GM18951 (cell line): ENCODE data around the gene TP53AIP1.

ENCODE experiments used
- POLR2A ChIP-seq: IDR thresholded peaks from 4 replicates; pipeline ENCODE4 v1.6.1; 2011; ENCODE audit warnings: mild to moderate bottlenecking; ENCODE audit not compliant: insufficient read length, insufficient read depth; ENCODE audit errors: extremely low read depth
- in situ Hi-C: fragments of 300-500 bp; cut with MboI; formaldehyde crosslinking; loops from one replicate; pipeline ENCODE4 v1.12.0; 2022; ENCODE audit warnings: low sequenced_read_pairs, mixed read lengths, inconsistent platforms; ENCODE audit not compliant: unreplicated experiment

TP53AIP1 gene

DNA sequence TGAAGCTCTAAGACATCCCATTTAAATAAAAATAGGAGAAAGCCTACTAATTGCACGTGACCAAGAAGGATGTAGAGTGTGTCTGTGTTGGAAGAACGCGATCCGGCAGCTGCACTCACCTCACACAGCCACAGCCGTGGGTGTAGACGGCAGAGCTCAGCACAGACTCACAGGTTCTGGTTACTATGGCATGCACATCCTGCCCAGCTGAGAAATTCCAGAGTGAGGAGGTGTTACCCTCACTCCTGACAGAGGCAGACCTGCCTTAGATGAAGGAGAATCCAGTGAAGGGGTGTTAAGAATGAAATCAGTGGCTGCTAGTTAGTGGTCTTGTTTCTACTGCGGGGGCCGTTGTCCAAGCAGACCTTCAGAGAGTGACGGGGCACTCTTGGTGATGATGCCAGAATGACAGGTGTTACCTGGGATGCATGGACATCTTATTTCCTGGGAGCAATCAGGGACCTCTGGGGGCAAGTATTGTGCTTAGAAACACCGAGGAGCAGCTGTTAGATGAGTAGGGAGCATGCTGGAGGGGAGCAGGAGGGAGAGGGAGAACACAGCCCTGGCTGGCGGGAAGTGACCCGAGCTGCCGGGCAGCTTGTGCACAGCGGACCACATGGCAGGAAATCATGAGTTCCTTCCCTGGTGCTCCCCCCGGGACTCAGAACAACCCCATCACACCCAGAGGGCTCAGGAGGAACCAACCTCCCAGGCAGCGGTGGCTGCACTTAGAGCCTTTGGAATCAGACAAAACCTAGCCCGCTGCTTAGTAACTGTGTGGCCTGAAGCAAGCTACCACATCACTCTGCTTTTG, 39.2 kb downstream of the TP53AIP1 start:
- no peak for TF ChIP-seq POLR2A
- in situ Hi-C loops: no loop called here

DNA sequence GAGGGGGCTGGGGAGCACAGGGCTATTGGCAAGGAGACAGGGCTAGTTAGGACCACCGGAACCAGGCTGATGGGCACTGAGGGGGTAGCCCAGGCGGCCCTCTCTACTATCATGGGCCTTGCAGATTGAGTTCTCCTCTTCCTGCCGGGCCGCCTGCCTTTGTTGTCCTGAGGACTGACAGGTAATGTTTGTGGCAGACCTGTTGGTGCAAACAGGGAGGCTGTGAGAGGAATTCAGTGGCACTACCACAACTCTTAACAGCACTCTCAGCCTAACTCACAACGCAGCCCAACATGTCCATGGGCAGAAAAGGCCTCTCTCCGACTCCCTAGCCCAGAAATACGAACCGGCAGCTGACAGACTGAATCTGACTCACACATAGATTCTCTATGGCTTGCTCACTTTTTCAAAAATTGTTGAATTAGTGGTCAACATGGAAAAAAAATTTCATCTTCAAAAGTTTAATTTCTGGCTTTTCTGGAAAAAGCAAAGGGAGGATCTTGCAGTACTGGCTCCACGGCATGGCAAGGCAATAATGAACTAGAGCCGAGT, 40.1 kb downstream of the TP53AIP1 start:
- in situ Hi-C loops: no loop called here
- TF ChIP-seq POLR2A: no peak

DNA sequence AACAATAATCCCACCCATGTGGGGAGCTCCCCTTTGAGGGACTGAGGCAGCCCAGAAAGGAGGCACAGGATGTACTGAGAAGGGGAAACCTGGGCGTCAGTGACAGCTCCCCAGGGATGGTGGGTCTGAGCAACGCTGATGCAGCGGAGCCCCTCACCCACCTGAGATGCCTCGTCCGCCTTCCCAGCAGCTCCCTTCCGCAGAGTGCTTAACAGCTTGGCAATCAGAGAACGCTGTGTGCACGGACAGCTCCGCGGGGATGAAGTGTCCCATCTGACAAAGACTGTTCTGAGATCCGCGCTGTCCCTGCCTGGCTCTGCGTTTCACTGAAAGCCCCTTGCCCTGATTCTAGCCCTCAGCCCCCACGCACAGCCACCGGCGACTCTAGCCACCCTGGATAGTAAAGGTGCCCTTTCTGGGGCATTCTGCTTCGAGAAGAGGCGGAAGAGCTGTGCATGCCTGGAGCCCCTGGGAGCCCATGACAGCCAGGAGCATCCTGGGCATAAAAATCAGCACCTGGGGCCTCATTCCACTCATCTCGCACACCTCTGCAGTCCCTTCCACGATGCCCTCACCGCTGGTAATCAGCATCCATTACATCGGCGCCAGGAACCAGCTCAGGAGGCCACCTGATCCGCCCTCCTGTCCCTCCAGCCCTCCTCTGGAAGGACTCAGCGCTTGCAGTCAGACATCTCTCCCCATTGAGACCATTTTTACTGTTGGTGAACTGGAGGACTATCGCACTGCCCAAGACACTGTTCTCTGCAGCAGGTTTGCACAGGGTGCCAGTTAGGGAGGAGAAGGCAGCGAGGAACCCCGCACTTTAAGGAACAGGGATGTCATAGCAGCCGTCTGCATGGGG, 40.8 kb downstream of the TP53AIP1 start:
- in situ Hi-C loops: no loop called here
- TF ChIP-seq POLR2A: no peak

DNA sequence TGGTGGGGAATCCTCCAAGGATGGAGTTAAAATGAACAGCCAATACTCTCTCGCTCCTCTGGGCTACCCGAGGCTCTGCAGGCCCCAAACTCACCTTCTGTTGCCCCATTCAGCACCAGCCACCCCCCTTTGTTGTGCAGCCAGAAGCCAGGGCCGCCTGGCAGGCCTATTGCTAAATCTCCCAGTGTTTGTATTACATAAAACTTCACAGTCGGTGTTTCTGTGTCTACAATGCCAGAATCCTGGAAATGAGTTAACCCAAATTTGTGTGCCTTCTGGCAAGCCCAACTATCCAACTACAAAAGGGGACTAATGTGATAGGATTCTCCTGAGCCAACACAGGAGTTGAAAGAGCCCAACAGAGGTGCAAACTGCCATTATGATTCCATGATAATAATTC, 42.2 kb downstream of the TP53AIP1 start:
- in situ Hi-C loops: no loop called here
- no peak for TF ChIP-seq POLR2A

DNA sequence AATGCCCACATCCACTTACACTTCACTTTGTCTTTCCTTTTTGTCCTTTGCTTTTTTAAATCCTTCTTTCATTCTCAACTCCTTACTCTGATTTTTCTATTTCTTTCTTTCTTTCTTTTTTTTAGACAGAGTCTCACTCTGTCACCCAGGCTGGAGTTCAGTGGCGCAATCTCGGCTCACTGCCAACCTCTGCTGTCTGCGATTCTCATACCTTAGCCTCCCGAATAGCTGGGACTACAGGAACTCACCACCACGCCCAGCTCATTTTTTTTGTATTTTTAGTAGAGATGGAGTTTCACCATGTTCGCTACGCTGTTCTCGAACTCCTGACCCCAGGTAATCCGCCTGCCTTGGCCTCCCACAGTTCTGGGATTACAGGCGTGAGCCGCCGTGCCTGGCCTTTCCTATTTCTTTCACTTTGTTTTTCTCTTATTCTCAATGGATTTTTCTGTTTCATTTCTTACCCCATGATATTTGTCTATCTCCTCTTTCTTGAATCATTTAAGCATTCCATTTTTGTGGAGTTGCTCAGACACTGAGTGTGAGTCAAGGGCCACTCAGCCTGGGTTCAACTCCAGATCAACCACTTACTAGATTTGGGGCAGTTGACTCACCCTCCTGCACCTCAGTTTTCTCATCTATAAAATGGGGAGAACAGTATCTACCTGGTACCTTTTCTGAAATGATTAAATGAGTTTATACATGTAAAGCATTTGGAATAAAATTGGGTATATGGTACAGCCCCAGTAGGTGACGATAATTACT, 43.9 kb downstream of the TP53AIP1 start:
- in situ Hi-C loops: no loop called here
- no peak for TF ChIP-seq POLR2A

DNA sequence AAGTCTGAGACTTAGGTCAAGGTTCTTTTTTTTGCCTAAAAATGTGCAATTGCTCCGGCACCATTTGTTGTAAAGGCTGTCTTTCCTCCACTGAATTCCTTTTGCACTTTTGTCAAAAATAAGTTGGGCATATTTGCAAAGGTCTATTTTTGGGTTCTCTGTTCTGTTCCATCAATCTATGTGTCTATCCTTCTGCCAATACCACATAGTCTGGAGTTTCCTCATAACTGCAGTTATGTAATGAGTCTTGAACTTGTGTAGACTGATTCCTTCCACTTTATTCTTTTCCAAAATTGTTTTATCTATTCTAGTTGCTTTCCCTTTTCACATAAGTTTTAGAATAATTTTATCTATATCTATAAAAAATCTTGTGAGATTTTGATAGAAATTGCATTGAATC, 44.8 kb downstream of the TP53AIP1 start:
- in situ Hi-C loops: no loop called here
- TF ChIP-seq POLR2A: no peak

DNA sequence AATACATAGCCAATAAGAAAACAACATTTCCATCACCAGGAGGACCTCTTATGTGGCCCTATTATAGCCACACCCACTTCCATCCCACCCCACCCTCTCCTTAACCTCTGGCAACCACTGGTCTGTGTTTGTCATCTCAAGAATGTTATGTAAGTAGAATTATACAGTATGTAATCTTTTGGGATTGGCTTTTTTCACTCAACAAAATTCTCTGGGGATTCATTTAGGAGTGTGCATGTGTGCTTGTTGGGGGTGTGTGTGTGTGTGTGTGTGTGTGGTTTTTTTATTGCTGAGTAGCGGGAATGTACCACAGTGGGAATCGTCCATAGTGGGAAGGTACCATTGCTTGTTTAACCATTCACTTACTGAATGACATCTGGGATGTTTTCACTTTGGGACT, 46.3 kb downstream of the TP53AIP1 start:
- in situ Hi-C loops: no loop called here
- no peak for TF ChIP-seq POLR2A

DNA sequence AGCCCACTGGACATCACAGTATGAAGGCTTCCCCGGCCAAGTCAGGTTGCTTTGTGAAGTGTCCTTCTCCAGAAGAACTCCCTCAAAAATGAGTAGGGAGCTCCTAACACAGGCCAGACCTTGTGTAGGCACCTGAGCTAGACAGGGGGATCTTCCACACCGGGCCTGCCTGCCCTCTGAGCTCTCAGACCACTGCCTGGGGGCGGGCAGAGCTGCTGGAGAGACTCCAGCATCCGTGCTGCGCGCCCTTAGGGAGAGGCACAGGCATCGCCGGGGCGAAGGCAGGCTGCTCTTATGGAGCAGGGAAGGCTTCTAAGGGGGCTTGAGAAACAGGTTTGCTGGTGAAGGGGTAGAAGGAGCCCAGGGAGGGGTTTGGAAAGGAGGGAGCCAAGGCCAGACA, 47.1 kb downstream of the TP53AIP1 start:
- no peak for TF ChIP-seq POLR2A
- in situ Hi-C loops: no loop called here

DNA sequence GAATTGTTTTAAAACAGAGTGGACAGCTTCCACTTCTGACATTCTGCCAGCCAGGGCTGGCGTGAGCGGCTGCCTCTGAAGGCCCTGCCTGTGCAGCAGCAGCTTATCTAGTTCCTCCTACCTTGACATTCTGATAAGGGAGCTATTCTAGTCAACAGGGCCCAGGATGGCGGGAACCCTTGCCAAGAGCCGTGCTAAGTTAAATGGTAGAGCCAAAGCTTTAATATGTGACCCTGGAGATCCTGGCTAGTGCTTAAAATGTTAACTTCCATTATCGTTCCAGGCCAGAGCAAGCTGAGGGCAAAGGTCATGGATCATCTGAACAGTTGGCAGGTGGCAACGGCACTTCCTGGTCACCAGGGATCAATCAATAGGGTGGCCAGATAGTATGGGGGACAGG, 48.0 kb downstream of the TP53AIP1 start:
- TF ChIP-seq POLR2A: no peak

DNA sequence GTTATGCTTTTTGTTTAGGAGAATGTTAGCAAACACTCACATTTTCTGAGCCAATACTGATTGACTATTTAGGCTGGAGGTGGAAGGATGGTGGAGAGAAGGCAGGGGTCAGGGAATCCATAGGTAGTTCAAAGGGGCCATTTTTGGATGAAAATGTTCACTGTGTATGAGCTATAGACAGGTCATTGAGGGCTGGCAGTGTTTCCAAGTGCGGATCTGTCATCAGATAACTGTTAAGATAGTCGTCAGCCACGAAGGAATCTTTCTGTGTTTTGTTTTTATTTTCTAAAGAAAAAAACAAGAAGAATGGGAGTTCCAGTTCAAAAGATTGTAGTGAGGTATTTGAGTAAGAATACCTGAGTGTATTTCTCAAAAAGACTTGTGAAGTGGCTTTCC, 48.4 kb downstream of the TP53AIP1 start:
- TF ChIP-seq POLR2A: no peak
- in situ Hi-C loops: no loop called here

More for the DNA sequence above, 48.0 kb downstream of the TP53AIP1 start:
- in situ Hi-C loops: no loop called here

DNA sequence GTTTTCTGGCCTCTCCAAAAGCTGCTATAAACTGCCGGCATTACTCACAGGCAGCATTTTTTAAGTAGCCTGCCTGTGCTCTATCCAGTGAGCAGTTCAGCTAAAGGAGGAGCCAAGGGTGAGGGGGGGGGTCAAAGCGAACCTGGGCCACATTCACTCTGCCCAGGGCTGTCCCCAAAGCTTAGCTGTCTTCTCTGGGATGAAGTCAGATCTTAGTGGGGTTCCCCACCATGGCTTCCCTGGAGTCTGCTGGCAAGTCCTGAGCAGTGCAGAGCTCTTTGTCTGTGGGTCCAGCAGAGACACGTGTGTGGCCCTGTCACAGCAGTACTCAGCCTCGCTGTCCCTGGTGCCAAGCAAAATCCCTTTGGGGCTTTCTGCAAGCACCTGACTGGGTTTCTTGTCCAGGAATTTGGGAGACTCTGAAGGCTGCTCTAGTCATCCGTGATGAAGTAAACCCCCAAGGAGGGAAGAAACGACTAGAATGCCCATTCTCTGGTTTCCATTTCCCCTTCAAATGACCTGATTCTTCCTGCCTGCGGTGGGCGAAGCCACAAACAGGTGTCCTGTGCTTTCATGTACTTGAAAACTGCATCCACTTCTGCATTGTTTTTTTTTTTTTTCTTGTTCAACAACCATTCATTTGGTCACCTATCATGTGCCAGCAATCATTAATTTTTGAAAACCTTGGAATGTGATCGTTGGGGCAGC, 48.9 kb downstream of the TP53AIP1 start:
- TF ChIP-seq POLR2A: no peak
- in situ Hi-C loops: no loop called here

DNA sequence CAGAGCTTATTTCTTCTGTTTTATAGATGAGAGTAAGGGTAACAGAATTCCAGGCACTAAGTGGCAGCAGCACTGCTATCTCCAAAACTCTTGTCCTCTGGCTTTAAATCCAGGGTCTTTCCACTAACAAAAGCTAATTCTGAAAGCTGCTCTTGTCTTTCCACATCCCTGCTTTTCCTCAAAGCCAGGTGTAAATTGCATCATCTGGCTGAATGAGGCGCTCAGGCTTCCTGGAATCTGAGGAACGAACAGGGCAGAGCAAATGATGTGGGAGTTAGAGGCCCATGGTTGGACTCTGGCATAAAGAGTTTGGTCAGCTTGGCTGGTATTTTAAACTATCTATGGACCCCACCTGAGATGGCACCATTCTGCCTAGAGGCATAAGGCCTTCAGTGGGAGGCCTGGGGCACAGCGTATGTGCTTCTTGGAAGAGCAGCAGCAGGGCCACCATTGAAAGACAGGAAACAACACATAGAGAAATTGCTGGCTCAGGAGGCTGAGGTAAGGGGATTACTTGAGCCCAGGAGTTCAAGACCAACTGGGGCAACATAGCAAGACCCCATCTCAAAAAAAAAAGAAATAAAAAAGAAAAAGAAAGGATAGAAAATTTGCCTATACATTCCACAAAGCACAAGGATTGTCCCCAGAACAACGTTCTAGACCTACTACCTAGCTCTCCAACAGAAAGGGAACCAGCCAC, 49.7 kb downstream of the TP53AIP1 start:
- no peak for TF ChIP-seq POLR2A
- in situ Hi-C loops: no loop called here
